T follicular helper cell (primary cell): ENCODE data around the gene NINL.

Experiments used
- DNase-seq: peaks from one replicate; pipeline ENCODE4 v3.0.0-alpha.2; 2020; ENCODE audit warnings: low read depth

The NINL gene

DNA sequence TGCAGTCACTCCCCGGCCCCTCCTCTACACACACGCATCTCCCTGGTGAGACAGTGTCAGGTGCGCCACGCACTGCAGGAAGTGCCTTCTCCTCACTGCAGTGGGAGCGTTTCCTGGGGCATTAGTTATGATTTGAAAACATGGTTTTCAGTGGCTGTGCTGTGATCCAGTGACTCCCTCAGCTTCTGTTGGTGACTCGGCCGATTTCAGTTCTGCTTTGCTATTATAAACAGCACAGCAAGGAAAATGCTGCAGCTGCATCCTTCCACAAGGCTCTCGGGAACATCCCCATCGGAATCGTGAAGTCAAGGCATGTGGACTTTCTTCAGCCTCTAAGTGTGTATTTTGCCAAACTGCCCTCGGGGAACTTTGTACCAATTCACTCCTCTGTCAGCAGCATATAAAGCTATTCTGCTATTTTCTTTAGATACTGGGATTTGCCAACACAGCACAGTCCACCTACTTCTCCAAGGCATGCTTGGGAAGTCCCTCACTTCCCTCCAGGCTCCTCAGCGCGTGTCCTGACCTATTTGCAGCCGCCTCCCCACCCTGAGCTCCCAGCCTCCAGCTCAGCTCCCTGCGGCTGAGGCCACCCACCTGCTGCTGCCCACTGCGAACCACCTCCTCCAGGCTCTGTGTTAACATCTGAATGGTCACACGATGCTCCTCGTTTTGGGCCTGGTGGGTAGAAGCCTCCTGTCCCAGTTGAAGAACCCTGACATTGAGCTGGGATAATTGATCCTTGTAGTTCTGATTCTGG, 123.4 kb downstream of the NINL start:
- DNase-seq, result no peak

GRCh38 chr20:25461281-25461650, 124.1 kb downstream of the NINL start:
- DNase-seq, result no peak

GRCh38 chr20:25460566-25461280, 124.6 kb downstream of the NINL start:
- DNase-seq, result no peak

GRCh38 chr20:25459916-25460535, 125.3 kb downstream of the NINL start:
- no peak for DNase-seq

DNA sequence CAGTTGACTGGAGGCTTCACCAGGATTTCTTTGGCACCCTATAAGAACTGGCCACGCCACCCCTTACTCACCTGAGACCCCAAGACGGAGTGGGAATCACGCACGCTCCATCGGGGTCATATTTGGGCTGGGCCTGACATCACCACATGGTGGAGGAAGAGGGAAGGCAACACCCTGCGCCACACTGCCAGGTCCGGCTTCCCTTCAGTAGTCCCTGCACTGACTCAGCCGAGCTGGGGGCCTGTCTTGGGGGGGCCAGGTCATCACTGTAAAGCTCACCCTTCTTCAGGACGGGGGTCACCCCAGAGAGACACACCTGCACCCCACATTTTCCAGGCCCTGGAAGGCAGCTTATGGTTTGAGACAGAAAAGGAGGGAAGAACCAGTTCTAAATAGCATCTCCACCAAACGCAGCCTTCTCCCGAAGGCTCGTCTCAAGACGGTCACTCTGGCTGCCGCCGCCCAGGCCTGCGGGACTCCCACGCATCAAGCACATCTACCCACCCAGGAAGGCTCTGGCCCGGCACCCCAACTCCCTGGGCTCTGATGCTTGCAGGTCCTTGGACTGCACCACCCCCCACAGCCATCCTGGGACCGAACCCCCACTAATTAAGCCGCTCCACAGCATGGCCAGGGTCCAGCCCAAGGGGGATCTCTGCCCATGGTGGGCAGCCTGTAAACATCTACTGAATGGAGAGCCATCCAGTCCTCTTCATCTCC, 126.1 kb downstream of the NINL start:
- no peak for DNase-seq

DNA sequence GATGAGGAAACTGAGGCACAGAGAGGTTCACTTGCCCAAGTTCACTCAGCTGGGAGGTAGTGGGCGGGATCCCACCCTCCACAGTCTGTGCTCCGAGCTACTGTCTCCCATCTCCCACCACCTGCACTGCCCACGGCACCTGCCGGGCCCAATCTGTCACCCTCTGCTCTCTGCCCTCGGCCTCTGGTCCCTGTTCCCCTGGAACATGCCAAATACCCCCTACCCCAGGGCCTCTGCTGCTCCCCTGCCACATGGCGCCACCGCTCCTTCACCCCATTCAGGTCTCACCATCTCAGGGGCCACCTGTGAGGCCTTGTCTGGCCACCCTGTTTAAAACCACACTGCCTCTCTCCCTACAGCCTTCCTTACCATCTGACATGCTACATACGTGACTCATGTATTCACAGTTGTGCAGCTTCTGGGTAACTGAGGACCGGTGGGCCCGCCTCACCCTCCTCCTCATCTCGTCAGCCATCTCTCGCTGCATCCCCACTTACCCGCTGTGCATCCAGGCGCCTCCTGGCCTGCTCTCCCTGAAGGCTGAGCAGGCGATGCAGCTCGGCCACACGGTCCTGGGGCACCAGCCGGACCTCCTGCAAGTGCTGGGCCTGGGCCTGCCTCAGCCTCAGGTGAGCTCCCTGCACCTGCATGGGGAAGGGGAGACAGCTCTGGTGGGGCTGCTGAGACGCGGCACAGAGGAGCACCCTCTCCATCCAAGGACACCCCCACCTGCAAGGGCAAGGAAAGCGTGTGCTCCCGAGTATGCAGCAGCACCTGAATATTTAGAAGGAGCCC, 127.2 kb downstream of the NINL start:
- no peak for DNase-seq

DNA sequence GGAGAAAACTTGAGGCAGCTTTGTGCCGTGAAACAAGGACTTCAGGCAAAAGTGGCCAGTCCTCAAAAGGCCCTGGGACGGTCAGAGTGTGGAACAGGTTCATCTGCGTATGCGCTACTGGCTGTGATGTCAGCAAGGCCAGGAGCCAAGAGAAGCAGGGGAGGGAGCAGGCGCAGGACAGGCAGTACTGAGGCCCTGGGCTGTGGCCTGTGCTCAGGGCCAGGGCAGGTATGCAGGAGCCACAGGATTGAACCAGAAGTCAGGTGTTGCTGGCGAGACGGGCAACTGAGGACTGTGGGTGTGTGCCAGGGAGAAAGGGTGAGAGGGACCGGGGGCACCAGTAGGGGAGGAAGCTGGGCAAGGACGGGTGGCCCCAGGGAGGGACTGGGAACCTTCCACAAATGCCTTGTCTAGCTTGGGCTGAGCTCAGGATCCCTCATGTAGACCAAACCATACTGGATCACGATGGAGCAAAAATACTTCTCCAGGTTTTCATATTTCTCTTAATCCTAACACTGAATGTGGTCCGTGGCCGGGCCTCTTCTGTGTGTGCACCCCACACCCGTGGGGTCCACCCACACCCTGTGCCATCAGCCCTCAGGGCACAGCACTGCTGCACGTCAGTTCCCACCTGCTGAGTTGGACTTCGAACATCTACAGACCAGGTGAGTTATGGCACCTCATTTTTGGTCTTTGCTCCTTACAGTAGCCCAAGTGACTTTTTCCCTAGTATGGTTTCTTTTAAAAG, 131.0 kb downstream of the NINL start:
- no peak for DNase-seq

GRCh38 chr20:25453035-25453810, 132.1 kb downstream of the NINL start:
- DNase-seq, result no peak

DNA sequence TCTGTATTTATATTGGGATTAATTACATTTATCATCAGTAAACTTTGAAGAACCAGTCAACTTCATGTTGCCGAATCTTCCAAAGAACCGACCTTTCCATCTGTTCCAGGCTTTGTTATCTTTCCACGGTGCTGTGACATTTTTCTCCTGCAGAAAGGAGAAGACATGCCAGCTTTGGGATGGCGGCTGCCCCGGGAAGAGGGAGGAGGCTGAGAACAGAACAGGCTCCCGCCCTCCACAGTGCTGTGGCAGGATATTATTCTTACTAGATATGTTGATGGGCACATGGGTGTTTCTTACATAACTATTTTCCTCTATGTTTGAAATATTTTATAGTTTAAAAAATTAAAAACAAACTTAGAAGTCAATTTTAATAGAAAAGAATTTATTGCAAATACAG, 133.0 kb downstream of the NINL start:
- no peak for DNase-seq

- no peak for DNase-seq
Measured at GRCh38 chr20:25447671-25448070, 137.7 kb downstream of the NINL start.

- DNase-seq, result no peak
Measured at GRCh38 chr20:25444556-25444955, 140.8 kb downstream of the NINL start.

- no peak for DNase-seq
Measured at GRCh38 chr20:25439328-25439727, 146.0 kb downstream of the NINL start.

DNA sequence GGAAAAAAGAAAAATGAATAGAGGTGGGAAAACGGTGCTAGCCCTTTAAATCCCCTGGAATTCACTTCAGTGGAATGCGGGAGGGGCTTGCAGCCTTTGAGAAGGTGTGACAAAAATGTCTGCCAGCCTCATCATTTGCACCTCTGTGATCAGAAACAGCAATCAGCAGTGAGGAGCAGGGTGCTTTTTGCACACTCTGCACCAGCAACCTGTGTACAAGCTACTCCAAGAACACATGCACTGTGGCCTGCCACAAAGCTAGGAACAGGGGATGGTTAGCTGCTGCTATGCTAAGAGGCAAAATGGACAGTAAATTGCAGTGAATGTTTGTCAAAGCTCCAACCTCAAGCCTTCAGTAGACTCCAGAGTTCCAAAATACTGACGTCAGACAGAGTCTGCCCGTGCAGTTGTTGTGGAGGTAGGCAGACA, 148.2 kb downstream of the NINL start:
- DNase-seq, result no peak

DNA sequence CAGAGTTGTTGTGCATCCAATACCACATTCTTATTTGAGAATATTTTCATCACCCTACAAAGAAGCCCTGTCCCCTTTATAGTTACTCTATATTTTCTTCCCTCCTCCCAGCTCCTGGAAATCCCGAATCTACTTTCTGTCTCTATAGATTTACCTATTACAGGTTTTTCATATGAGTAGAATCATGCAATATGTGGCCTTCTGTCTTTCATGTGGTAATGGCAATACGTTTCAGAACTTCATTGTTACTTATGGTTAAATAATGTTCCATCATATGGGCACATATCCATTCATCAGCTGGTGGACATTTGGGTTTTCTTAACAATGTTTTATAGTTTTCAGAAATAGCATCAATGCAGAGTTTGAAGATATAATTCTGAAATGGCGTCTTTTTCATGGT, 160.8 kb downstream of the NINL start:
- no peak for DNase-seq

GRCh38 chr20:25422032-25422431, 163.3 kb downstream of the NINL start:
- DNase-seq, result no peak

DNA sequence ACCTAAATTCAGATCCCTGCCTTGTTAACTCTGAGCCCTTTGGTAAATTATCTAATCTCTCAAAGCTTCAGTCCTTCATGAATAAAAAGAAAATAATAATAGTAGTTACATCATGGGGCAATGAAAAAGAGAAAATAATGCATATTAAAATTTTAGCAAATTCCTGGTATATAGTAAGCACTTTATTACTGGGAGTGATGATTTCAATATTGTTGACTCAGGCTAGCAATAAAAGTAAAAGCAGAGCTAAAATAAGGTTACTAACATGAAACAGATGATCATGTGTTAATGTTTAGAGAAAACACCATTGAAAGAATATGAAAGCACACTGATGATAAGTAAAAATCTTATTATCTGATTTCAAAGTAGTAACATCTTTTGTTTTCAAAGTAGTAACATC, 164.2 kb downstream of the NINL start:
- DNase-seq, result no peak

DNA sequence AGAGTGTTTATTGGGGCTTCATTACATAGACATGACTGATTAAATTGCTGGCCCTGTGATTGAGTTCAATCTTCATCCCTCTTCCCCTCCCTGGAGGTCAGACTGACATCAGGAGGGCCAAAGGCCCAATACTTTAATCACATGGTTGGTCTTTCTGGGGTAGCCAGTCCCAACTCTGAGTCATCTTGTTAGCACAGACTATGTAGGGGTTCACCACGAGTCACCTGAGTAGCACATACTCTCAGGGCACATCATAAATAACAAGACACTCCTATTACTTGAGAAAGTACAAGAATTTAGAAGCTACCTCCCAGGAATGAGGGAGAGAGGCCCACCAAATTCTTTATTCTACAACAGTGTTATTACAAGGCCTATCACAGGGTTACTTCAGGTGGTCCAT, 166.6 kb downstream of the NINL start:
- no peak for DNase-seq

DNA sequence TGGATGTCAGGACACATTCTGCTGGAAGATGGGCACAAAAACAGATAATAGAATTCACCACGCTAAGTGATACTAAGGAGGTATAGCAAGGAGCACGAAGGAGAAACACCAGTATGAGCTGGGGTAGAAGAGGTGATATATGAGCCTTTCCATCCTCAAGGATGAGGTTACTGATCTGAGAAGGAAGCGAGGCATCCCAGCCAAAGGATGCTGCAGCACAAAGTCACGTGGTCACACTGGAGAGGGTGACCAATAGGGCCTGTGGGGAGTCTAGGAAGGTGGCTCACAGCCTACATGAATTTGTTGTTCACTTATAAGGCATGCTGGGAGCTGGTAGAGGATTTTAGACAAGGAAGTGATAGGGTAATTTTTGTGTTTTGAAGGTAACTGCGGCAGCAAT, 176.4 kb downstream of the NINL start:
- no peak for DNase-seq

DNA sequence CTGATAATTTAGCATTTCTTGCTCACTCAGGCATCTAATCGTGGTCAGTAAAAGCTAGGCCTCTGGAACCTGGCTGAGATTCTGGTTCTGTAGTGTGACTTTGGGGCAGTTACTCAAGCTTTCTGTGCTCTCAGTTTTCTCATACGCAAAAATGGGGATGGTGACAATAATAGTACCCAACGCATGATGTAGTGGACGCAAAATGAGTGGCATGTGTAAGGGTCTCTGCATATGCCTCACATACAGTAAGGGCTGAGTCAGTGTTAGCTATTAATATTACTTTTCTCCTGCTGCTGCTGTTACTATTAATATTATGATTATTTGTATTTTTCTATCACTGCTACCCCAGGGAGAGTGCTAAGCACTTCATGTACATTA, 177.2 kb downstream of the NINL start:
- no peak for DNase-seq
